GM12878 (cell line): Measurements from ENCODE around the gene TP63. TPM values are rescaled to one million over a fixed set of nuclear protein-coding genes. Genes with fewer than 3 reads are reported as not detected.

Experiments
- ATAC-seq: fragments of 200-7000 bp; cut with Tn5 transposase; 3 replicates; pipeline ENCODE4 v1.9.1; 2020; ENCODE audit warnings: mild to moderate bottlenecking, moderate library complexity
- BruUV-seq: library from RNA; stranded (reverse); fragments of 400-500 nt; replicated peaks from 2 replicates; lab custom pipeline; 2021; lab: Mats Ljungman, UMichigan
- CTCF ChIA-PET: fragments of 300-600 bp; sonication (Branson Sonifier 250); formaldehyde crosslinking; extraction: SDS; loops from one replicate; lab custom pipeline; 2021; ENCODE audit warnings: inconsistent platforms; lab: Yijun Ruan, JAX
- POLR2A ChIA-PET: fragments of 350-600 bp; formaldehyde crosslinking; extraction: SDS; loops from one replicate; lab custom pipeline; 2021; ENCODE audit warnings: inconsistent platforms; lab: Charles Lee
- RAD21 ChIA-PET: fragments of 300-600 bp; sonication (Branson Sonifier 250); formaldehyde crosslinking; loops from one replicate; lab custom pipeline; 2023; ENCODE audit warnings: antibody characterized with exemption; ENCODE audit not compliant: unreplicated experiment; lab: Charles Lee
- SMC1A ChIA-PET: fragments of 300-600 bp; sonication (Branson Sonifier 250); formaldehyde crosslinking; loops from one replicate; lab custom pipeline; 2023; ENCODE audit not compliant: unreplicated experiment, uncharacterized antibody; lab: Charles Lee
- DNase-seq: peaks from one replicate; pipeline ENCODE4 v3.0.0-alpha.2; 2011; ENCODE audit warnings: low read depth, low spot score
- FAIRE-seq: peaks from 3 replicates; lab custom pipeline; 2011; peaks lifted over from hg19 to GRCh38; lab: Jason Lieb, UNC
- H2AFZ ChIP-seq: 2 replicates; pipeline ENCODE4 v1.6.0; 2011; ENCODE audit warnings: low read depth, low read length, control low read depth; ENCODE audit not compliant: control insufficient read depth
- H3K27ac ChIP-seq: 2 replicates; pipeline ENCODE4 v1.5.1; 2011; ENCODE audit warnings: control low read depth; ENCODE audit not compliant: control insufficient read depth, insufficient read depth
- H3K27me3 ChIP-seq, 2 experiments: replicated peaks in 1 of 2; 2 replicates each; pipeline versions ENCODE4 v1.6.0 to v1.6.1; 2011; ENCODE audit warnings: low read length in 1 of 2; ENCODE audit not compliant: control insufficient read depth in 2 of 2, insufficient read depth in 2 of 2
- H3K36me3 ChIP-seq, 2 experiments: 2 replicates each; pipeline ENCODE4 v1.5.1; 2011; ENCODE audit warnings: low read length in 1 of 2; ENCODE audit not compliant: control insufficient read depth in 2 of 2, insufficient read depth in 2 of 2
- H3K4me1 ChIP-seq: 2 replicates; pipeline ENCODE4 v1.6.1; 2011; ENCODE audit warnings: mild to moderate bottlenecking, low read length, moderate library complexity, mixed read lengths; ENCODE audit not compliant: control insufficient read depth, insufficient read depth
- H3K4me2 ChIP-seq: 2 replicates; pipeline ENCODE4 v1.6.0; 2011; ENCODE audit warnings: control low read depth; ENCODE audit not compliant: control insufficient read depth, insufficient read depth
- H3K4me3 ChIP-seq: fragments of 200-600 bp; sonication (generic); 2 replicates; pipeline ENCODE4 v1.5.1; 2016
- H3K79me2 ChIP-seq: 2 replicates; pipeline ENCODE4 v1.6.0; 2011; ENCODE audit warnings: low read length; ENCODE audit not compliant: control insufficient read depth, insufficient read depth
- H3K9ac ChIP-seq: 2 replicates; pipeline ENCODE4 v1.8.0; 2011; ENCODE audit warnings: low read length, control low read depth, mixed read lengths; ENCODE audit not compliant: control insufficient read depth, insufficient read depth
- H3K9me3 ChIP-seq: replicated peaks from 3 replicates; pipeline ENCODE4 v1.5.1; 2011; ENCODE audit warnings: mild to moderate bottlenecking, low read length; ENCODE audit not compliant: control insufficient read depth, insufficient read depth
- H4K20me1 ChIP-seq: 2 replicates; pipeline ENCODE4 v1.6.0; 2011; ENCODE audit not compliant: control insufficient read depth, insufficient read depth
- CHD2 ChIP-seq: IDR thresholded peaks from 2 replicates; pipeline ENCODE4 v1.6.1; 2011; ENCODE audit warnings: low read depth, low read length, improper control_type of control experiment, borderline replicate concordance
- FOS ChIP-seq: IDR thresholded peaks from 3 replicates; pipeline ENCODE4 v1.6.1; 2011; ENCODE audit warnings: borderline replicate concordance; ENCODE audit not compliant: insufficient read length; ENCODE audit errors: extremely low read depth
- MLLT1 ChIP-seq: fragments of 450-650 bp; IDR thresholded peaks from 2 replicates; pipeline ENCODE4 v1.6.1; 2016; ENCODE audit warnings: mild to moderate bottlenecking
- MTA3 ChIP-seq: IDR thresholded peaks from 2 replicates; pipeline ENCODE4 v1.6.1; 2012; ENCODE audit warnings: low read length, inconsistent platforms, borderline replicate concordance
- MXI1 ChIP-seq: fragments of 150-350 bp; IDR thresholded peaks from 2 replicates; pipeline ENCODE4 v1.6.1; 2011; ENCODE audit warnings: low read depth, mild to moderate bottlenecking, inconsistent platforms, low read length, improper control_type of control experiment
- RCOR1 ChIP-seq: conservative IDR thresholded peaks from 2 replicates; pipeline ENCODE4 v1.6.1; 2012; ENCODE audit warnings: low read depth, low read length, improper control_type of control experiment
- SKIL ChIP-seq: fragments of 450-650 bp; IDR thresholded peaks from 2 replicates; pipeline ENCODE4 v1.6.1; 2017; ENCODE audit warnings: mild to moderate bottlenecking, low read depth, inconsistent platforms; ENCODE audit not compliant: poor library complexity, severe bottlenecking
- ZNF24 ChIP-seq: fragments of 450-650 bp; IDR thresholded peaks from 2 replicates; pipeline ENCODE4 v1.6.1; 2017; ENCODE audit warnings: antibody characterized with exemption, mild to moderate bottlenecking
- WGBS: methylation state at CpG from one replicate; pipeline ENCODE4 v1.1.6; 2016; ENCODE audit warnings: low lambda C conversion rate; ENCODE audit not compliant: insufficient replicate concordance, insufficient coverage; ENCODE audit errors: missing lambda C conversion rate; 5-methylcytosine and 5-hydroxymethylcytosine counted together
- in situ Hi-C: fragments of 300-500 bp; cut with MboI; formaldehyde crosslinking; loops from 9 replicates; pipeline ENCODE4 v1.14.3; 2018; ENCODE audit warnings: mixed read lengths
- intact Hi-C: fragments of 100-400 bp; cut with micrococcal nuclease; formaldehyde crosslinking; loops from one replicate; pipeline ENCODE4 v1.14.2; 2022; ENCODE audit not compliant: unreplicated experiment
- polyA plus RNA-seq, 11 experiments: library from polyadenylated mRNA; depleted of rRNA in 4 of 11; unstranded in 6 of 11; stranded (reverse) in 5 of 11; fragments of >200 nt; fragmentation: Nextera tagmentation in 4 of 11; fragmentation: Illumina TruSeq in 1 of 11; extraction: Ambion mirVana in 4 of 11; extraction: Trizol in 1 of 11; gene quantifications; 1 replicate in 1 of 11; 2 replicates in 10 of 11; pipeline versions ENCODE4 v1.2.1 to v1.2.3, GENCODE V29; 2011 to 2016; ENCODE audit warnings: inconsistent platforms in 2 of 11, missing spikeins in 2 of 11, low read depth in 1 of 11
- total RNA-seq, 4 experiments: library from RNA; depleted of rRNA in 3 of 4; stranded (reverse); fragments of >200 nt in 3 of 4; fragmentation: Illumina TruSeq in 1 of 4; extraction: Trizol in 1 of 4; gene quantifications; 2 replicates each; pipeline versions ENCODE4 v1.2.1 to v1.2.3, GENCODE V29; 2013 to 2021

The TP63 gene
- total and polyA plus RNA-seq, 10 of the 15 experiments (the other 5 are each of a cell fraction or from before 2014, with no cell fraction given) = 1.4 to 10.8 (median 6.2) TPM

- no peak overlapping the region for H3K4me3 ChIP-seq
- ChIA-PET CTCF (interaction anchor here (1.4 to 1.6 kb wide), 3 partner anchors 13 to 655 kb away, joined by 3 to 5 read pairs (median 4); no protein-coding TSS in a partner anchor), POLR2A (no interaction called here), RAD21 (interaction anchor here (1.1 kb wide), 1 partner anchor 20 kb away, joined by 4 read pairs; no protein-coding TSS in a partner anchor), SMC1A (interaction anchor here (0.6 to 1.3 kb wide), 5 partner anchors 13 to 636 kb away, joined by 3 to 4 read pairs (median 3); no protein-coding TSS in a partner anchor)
- DNase-seq = no peak
- no peak overlapping the region for H2AFZ ChIP-seq
- no peaks in the 10 kb centered on the region for H3K9me3 ChIP-seq
- H3K79me2 ChIP-seq = no peaks in the 10 kb centered on the region
- no peaks in the 10 kb centered on the region for H3K4me1 ChIP-seq
- H3K36me3 ChIP-seq = no peaks in the 10 kb centered on the region
- intact Hi-C loops (no loop called here), in situ Hi-C loops (no loop called here)
- WGBS = 16% methylated on average over 6 of the region's 6 CpGs
- BruUV-seq = no TSS peak
- no peaks in the 10 kb centered on the region for H3K27me3 ChIP-seq
- H3K27ac ChIP-seq = no peak overlapping the region
- no peak overlapping the region for H3K9ac ChIP-seq
- H4K20me1 ChIP-seq = no peaks in the 10 kb centered on the region
- no peak overlapping the region for H3K4me2 ChIP-seq
- no peak for TF ChIP-seq CHD2
- TF ChIP-seq MLLT1 = no peak
- no peak for TF ChIP-seq FOS
- no peak for TF ChIP-seq MTA3
- no peak for TF ChIP-seq MXI1
- TF ChIP-seq RCOR1 = no peak
- no peak for TF ChIP-seq ZNF24
- no peak for TF ChIP-seq SKIL
- FAIRE-seq = no peak
- ATAC-seq = no peak
These were observed 297.0 kb downstream of the TP63 start for GRCh38 chr3:189927975-189928895.
